Measurements from ENCODE around the gene GDAP2. TPM values are rescaled to one million over a fixed set of nuclear protein-coding genes. Genes with fewer than 3 reads are reported as not detected.

Gene GDAP2
- total and polyA plus RNA-seq, 2 donors = 6.2 to 54.0 TPM

DNA sequence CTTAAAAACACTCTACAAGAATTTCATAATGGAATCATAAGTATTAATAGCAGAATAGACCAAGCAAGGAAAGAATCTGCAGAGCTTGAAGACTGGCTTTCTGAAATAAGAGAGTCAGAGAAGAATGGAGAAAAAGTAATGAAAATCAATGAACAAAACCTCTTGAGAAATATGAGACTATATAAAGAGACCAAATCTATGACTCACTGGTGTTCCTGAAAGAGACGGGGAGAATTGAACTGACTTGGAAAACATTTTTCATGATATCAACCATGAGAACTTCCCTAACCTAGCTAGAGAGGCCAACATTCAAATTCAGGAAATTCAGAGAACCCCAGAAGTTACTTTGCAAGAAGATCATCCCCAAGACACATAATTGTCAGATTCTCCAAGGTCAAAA is 85.6 kb downstream of the GDAP2 start:
- H3K4me1 ChIP-seq (ENCODE audit: insufficient read depth) = no peaks in the 10 kb centered on the region
- H3K36me3 ChIP-seq (ENCODE audit: insufficient read depth) = no peaks in the 10 kb centered on the region
- no peak overlapping the region for H3K4me3 ChIP-seq (ENCODE audit: low read depth, low read length)
- DNase-seq (ENCODE audit: extremely low spot score) = no peak
- 93% methylated on average over 1 of the region's 1 CpG for WGBS
- no peak overlapping the region for H3K27ac ChIP-seq (ENCODE audit: low read depth)

DNA sequence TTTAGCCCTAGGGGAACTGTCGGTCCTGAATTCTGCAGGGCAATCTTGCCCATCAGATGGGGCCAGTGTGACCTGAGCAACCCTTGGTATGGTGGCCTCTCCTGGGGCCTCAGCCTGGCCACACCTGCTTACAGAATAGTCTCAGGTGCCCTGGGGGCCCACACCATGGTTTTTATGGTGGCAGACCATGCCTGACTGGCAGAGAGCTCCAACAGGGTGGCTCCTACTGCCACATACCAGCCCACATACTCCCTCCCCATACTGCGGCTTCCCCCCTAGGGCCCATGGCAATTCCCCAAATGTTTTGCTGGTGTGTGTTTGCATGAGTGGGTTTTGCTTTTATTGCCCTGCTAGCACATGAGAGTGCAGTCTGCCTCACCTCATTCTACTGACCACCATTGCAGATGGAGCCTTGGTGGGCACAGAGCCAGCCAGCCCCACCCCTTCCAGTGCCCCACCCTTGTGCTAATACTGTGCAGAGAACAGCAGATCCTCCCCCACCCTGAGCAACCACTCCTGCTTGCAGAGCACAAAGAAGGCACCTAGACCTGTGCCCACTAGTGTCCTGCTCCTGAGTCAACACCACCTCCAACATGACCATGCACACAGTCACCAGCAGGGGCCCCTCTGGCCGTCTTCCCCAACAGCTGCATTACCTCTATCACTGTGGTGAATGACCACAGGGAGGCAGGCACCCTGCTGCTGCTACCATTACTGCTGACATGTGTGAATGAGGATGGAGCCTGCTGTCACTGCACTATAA is 86.8 kb downstream of the GDAP2 start:
- 70% methylated on average over 3 of the region's 3 CpGs for WGBS
- H3K4me1 ChIP-seq (ENCODE audit: insufficient read depth) = no peaks in the 10 kb centered on the region
- no peaks in the 10 kb centered on the region for H3K36me3 ChIP-seq (ENCODE audit: insufficient read depth)
- H3K27ac ChIP-seq (ENCODE audit: low read depth) = no peak overlapping the region
- no peak for DNase-seq (ENCODE audit: extremely low spot score)
- H3K4me3 ChIP-seq (ENCODE audit: low read depth, low read length) = no peak overlapping the region

DNA sequence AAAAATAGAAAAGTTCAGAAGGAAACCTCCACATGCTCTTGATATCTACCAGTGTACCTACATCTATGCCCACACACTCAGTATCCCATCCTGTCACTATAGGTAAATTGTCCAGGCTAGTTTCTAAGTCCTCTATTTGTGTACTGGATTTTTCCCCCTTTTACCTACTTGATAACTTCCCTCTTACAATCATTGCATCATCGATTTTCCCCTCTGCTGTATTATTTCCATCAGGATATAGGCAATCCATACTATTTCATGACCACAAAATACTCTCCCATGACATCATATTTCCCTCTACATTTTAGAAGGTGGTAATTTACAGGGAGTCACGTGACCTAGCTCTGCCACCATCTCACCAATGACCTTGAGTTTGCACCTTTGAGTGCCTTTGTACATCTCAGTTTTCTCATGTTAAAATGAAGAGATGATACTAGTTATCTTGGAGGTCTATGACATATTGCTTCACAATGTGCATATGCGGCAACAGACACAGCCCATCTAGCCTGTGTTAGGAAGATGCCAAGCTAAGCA is 88.2 kb downstream of the GDAP2 start:
- DNase-seq (ENCODE audit: extremely low spot score) = no peak
- 94% methylated on average over 3 of the region's 3 CpGs for WGBS
- H3K27ac ChIP-seq (ENCODE audit: low read depth) = no peak overlapping the region
- no peaks in the 10 kb centered on the region for H3K4me1 ChIP-seq (ENCODE audit: insufficient read depth)
- no peaks in the 10 kb centered on the region for H3K36me3 ChIP-seq (ENCODE audit: insufficient read depth)
- H3K4me3 ChIP-seq (ENCODE audit: low read depth, low read length) = no peak overlapping the region

DNA sequence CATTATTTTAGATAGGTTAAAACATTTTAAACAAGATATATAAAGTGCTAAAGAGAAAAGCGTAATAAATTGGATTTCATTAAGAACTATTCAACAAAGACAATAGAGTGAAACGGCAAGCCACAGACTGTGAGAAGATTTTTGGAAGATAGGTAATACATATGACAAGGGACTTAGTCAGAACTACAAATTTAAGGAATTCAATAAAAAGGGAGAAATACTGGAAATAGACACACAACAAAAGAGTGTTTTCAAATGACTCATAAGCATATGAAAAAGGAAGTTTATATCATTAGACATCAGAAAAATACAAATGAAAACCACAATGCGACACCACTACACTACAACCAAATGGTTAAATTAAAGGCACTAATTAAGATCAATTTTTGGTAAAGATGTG is 90.5 kb downstream of the GDAP2 start:
- no peak for DNase-seq (ENCODE audit: extremely low spot score)
- H3K36me3 ChIP-seq (ENCODE audit: insufficient read depth) = no peaks in the 10 kb centered on the region
- H3K4me1 ChIP-seq (ENCODE audit: insufficient read depth) = no peaks in the 10 kb centered on the region
- no peak overlapping the region for H3K4me3 ChIP-seq (ENCODE audit: low read depth, low read length)
- H3K27ac ChIP-seq (ENCODE audit: low read depth) = no peak overlapping the region
- WGBS = 93% methylated on average over 3 of the region's 3 CpGs

DNA sequence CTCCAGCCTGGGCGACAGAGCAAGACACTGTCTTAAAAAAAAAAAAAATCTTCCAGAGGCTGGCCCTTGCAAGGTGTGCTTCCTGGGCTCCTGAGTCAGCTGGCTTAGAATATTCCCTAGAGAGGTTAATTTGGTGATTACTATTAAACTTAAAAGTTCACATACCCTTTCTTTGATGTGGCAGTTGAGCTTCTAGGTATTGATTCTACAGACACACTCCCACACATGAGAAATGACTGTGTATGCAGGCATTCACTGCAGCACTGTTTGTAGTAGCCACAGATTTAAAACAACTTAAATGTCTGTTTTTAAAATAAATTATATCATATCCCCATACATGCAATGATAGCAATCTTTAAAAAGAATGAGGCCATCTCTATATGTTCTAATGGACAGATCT is 93.4 kb downstream of the GDAP2 start:
- DNase-seq (ENCODE audit: extremely low spot score) = no peak
- no peak overlapping the region for H3K27ac ChIP-seq (ENCODE audit: low read depth)
- no peaks in the 10 kb centered on the region for H3K36me3 ChIP-seq (ENCODE audit: insufficient read depth)
- H3K4me1 ChIP-seq (ENCODE audit: insufficient read depth) = no peaks in the 10 kb centered on the region
- H3K4me3 ChIP-seq (ENCODE audit: low read depth, low read length) = no peak overlapping the region
- WGBS = 94% methylated on average over 1 of the region's 1 CpG

DNA sequence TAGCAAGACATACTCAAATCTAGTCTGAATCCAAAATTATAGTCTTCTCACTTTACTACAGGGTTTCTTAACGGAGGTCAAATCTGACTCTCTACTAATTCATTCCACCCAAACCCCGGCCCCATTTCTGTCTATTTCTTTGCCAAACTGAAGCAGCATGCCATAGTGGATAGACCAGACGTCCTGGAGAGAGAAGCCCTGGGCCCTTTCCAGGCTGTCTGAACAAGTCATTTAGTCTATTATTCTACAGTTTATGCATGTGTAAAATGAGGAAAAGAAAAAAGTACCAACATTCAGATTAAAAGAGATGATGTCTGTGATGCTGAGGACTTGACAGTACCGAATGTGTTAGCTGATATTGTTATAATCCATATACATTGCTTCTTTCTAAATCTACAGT is 95.0 kb downstream of the GDAP2 start:
- no peak for DNase-seq (ENCODE audit: extremely low spot score)
- 81% methylated on average over 4 of the region's 4 CpGs for WGBS
- no peak overlapping the region for H3K4me3 ChIP-seq (ENCODE audit: low read depth, low read length)
- no peaks in the 10 kb centered on the region for H3K36me3 ChIP-seq (ENCODE audit: insufficient read depth)
- no peaks in the 10 kb centered on the region for H3K4me1 ChIP-seq (ENCODE audit: insufficient read depth)
- no peak overlapping the region for H3K27ac ChIP-seq (ENCODE audit: low read depth)

DNA sequence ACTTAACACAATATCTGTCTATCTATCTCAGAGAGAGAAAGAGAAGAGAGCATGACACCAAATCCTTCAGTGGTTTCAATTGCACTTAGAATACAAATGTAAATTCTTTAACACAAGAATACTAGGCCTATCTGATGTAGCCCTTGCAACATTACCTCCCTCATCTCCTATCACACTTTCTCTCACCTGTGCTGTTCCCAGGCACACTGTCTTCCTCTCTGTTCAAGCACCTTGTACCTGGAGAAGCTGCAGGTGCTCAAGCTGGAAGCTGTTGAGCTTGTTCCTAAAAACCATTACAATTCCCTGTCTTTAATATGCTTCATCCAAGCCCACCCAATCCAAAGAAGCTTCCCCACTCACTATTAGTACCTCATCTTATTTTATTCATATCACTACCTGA is 97.0 kb downstream of the GDAP2 start:
- H3K27ac ChIP-seq (ENCODE audit: low read depth) = no peak overlapping the region
- H3K4me1 ChIP-seq (ENCODE audit: insufficient read depth) = no peaks in the 10 kb centered on the region
- no peak for DNase-seq (ENCODE audit: extremely low spot score)
- no peaks in the 10 kb centered on the region for H3K36me3 ChIP-seq (ENCODE audit: insufficient read depth)
- H3K4me3 ChIP-seq (ENCODE audit: low read depth, low read length) = no peak overlapping the region

DNA sequence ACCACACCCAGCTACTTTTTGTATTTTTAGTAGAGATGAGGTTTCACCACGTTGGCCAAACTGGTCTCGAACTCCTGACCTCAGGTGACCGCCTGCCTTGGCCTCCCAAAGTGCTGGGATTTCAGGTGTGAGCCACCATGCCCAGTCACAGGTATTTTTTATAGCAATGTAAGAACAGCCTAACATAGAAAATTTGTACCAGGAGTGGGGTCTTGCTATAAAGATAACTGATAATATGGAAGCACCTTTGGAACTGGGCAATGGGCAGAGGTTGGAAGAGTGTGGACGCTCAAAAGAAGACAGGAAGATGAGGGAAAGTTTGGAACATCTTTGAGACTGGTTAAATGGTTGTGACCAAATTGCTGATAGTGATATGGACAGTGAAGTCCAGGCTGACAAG is 99.2 kb downstream of the GDAP2 start:
- Histone ChIP-seq H3K27ac (ENCODE audit: low read depth) (no peak overlapping the region), H3K4me1 (ENCODE audit: insufficient read depth) (no peaks in the 10 kb centered on the region), H3K4me3 (ENCODE audit: low read depth, low read length) (no peak overlapping the region), H3K36me3 (ENCODE audit: insufficient read depth) (no peaks in the 10 kb centered on the region)
- DNase-seq (ENCODE audit: extremely low spot score) = no peak
- WGBS = 96% methylated on average over 4 of the region's 4 CpGs

DNA sequence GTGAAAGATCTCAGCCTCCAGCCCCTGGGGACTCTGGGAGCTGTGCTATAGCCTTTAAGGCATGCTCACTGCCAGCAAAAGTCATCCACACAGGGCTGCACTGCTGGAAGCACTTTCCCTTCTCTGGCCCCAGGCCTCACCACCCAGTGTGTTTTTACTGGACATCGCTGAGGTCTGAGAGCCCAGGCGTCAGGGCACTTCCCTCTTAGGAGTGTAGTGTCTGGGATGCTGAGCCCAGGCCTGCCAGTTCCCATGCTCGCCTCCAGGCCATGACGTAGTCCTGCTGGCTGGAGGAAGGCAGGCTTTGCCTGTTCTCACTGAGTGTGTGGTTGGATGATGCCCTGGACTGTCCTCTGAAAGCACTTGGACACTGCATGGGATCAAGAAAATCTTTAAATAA is 101.2 kb downstream of the GDAP2 start:
- H3K36me3 ChIP-seq (ENCODE audit: insufficient read depth) = no peaks in the 10 kb centered on the region
- no peak overlapping the region for H3K27ac ChIP-seq (ENCODE audit: low read depth)
- no peak overlapping the region for H3K4me3 ChIP-seq (ENCODE audit: low read depth, low read length)
- H3K4me1 ChIP-seq (ENCODE audit: insufficient read depth) = no peaks in the 10 kb centered on the region
- no peak for DNase-seq (ENCODE audit: extremely low spot score)
- 31% methylated on average over 4 of the region's 4 CpGs for WGBS

DNA sequence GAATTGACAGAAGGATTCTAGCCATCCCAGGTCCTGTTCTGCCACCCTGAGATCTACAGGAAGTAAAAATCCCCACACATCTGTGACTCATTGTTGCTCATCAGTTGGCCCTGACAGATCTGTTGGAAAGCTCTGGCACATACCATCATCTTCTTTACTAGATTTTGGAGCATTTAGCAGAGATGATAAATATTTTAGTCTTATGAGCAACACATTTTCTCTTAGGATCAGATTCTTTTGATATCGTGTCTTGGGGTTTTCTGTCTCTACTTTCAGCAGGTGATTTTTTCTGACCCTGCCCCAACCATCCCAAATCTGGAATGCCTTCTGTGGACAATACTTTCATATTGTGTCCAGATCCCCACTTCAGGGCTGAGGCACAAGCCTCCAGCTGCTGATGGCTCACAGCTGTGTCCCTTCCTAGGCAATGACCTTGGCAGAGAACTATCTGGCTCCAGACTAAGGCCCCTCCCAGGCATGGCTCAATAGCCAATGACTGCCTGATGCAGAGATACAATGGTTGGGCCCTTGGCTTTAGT is 102.8 kb downstream of the GDAP2 start:
- DNase-seq (ENCODE audit: extremely low spot score) = no peak
- 20% methylated on average over 1 of the region's 1 CpG for WGBS
- H3K4me1 ChIP-seq (ENCODE audit: insufficient read depth) = no peaks in the 10 kb centered on the region
- no peak overlapping the region for H3K27ac ChIP-seq (ENCODE audit: low read depth)
- H3K36me3 ChIP-seq (ENCODE audit: insufficient read depth) = no peaks in the 10 kb centered on the region
- H3K4me3 ChIP-seq (ENCODE audit: low read depth, low read length) = no peak overlapping the region

DNA sequence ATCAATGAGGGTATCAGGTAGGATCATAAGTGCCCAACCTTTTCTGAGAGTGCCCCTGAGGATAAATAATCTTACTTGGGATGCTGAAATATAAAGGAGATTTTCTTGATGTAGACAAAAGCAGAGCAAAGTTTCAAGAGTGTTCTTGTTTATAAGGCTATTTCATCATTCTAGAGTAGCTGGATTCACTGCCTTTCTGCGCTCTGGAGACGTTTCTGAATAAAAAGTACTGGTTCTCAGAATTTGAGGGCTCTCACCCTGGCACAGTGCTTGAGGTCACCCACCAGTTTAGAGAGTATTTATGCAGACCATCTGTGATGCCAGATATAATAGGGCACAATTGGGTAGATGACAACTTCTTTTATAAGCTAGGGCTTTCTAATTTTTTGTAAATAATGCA is 103.3 kb downstream of the GDAP2 start:
- H3K4me1 ChIP-seq (ENCODE audit: insufficient read depth) = no peaks in the 10 kb centered on the region

DNA sequence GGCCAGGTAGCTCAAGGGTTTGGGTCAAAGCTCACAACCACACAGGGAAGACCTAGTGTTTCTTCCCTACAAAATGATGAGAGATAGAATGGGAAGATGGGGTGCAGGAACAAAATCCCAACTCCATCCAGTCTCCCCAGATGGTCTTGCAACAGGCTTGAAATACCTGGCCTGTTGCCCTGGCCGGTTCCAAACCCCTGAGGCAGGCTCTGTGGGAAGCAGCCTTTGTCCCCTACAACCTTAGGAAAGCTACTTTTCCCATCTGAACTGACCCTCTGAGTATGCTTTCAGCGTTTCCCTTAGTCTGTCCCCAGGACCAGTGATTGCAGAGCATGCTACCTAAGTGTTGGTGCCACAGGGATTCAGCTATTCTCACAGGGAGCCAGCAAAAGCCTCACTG is 104.0 kb downstream of the GDAP2 start:
- Histone ChIP-seq H3K4me1 (ENCODE audit: insufficient read depth) (no peaks in the 10 kb centered on the region), H3K4me3 (ENCODE audit: low read depth, low read length) (no peak overlapping the region), H3K27ac (ENCODE audit: low read depth) (no peak overlapping the region), H3K36me3 (ENCODE audit: insufficient read depth) (no peaks in the 10 kb centered on the region)
- 83% methylated on average over 2 of the region's 2 CpGs for WGBS
- DNase-seq (ENCODE audit: extremely low spot score) = no peak

More for the DNA sequence above, 103.3 kb downstream of the GDAP2 start:
- DNase-seq (ENCODE audit: extremely low spot score) = no peak
- 35% methylated on average over 2 of the region's 2 CpGs for WGBS
- Histone ChIP-seq H3K36me3 (ENCODE audit: insufficient read depth) (no peaks in the 10 kb centered on the region), H3K27ac (ENCODE audit: low read depth) (no peak overlapping the region), H3K4me3 (ENCODE audit: low read depth, low read length) (no peak overlapping the region)

DNA sequence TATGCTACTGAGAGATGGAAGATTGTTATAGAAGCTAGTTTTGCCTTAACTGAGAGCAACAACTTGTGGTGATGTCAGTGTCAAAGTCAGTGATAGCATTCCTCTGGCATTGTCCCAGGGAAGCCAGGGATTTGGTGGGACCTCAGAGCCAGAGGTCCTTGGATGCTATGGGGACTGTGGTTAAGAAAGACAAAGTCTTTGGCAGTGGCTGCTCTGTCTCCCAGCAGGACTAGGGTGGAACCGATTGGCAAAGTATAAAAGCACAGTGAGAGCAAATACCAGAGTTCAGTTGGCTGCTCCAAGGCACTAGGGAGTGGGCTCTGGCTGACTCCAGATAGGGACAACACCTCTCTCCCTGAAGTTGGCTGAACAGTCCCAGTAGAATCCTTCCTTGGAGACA is 104.8 kb downstream of the GDAP2 start:
- H3K4me1 ChIP-seq (ENCODE audit: insufficient read depth) = no peaks in the 10 kb centered on the region
- 57% methylated on average over 1 of the region's 1 CpG for WGBS
- H3K4me3 ChIP-seq (ENCODE audit: low read depth, low read length) = no peak overlapping the region
- H3K36me3 ChIP-seq (ENCODE audit: insufficient read depth) = no peaks in the 10 kb centered on the region
- DNase-seq (ENCODE audit: extremely low spot score) = no peak
- H3K27ac ChIP-seq (ENCODE audit: low read depth) = no peak overlapping the region

DNA sequence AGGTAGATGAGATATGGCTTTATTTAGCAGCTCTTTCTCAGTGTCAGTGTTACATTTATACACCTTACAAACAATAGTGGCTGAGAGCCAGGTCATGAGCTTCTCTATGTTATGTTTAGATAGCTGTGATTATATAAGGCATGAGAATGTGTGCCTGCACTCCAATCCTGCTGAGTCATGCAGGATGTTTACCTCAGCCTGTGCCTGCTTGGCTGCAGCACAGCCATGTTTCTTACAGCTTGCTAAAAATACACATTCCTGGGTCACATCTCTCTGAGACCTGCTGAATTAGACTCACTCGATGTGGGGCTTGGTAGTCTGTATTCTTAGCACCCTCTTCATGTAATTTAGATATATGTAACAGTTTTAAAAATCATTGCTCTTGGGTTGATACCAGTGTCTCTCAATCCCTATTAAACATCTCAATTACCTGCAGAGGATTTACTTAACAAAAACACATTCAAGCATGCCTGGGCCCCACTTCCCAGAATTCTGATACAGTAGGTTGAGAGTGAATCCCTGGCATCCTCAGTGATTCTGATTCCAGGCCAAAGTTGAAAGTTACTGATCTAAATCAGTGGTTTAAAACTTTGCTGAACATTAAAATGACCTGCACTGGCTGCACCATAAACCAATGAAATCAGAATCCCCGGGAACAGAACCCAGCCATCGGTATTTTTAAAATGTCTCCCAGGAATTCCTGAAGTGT is 107.5 kb downstream of the GDAP2 start:
- H3K27ac ChIP-seq (ENCODE audit: low read depth) = no peak overlapping the region
- H3K36me3 ChIP-seq (ENCODE audit: insufficient read depth) = no peaks in the 10 kb centered on the region
- 57% methylated on average over 3 of the region's 3 CpGs for WGBS
- H3K4me3 ChIP-seq (ENCODE audit: low read depth, low read length) = no peak overlapping the region
- no peaks in the 10 kb centered on the region for H3K4me1 ChIP-seq (ENCODE audit: insufficient read depth)
- DNase-seq (ENCODE audit: extremely low spot score) = no peak

Measured in urinary bladder (tissue), 4 donors.